Kidney epithelial cell (primary cell): ENCODE data around the gene MGME1. TPM values are rescaled to one million over a fixed set of nuclear protein-coding genes. Genes with fewer than 3 reads are reported as not detected.

ENCODE experiments used
- DNase-seq: peaks from one replicate; pipeline ENCODE4 v3.0.0-alpha.2; 2010; ENCODE audit warnings: low read depth
- H3K27me3 ChIP-seq: 2 replicates; pipeline ENCODE4 v1.6.0; 2011; ENCODE audit warnings: low read length; ENCODE audit not compliant: control insufficient read depth, insufficient read depth
- H3K36me3 ChIP-seq: 2 replicates; pipeline ENCODE4 v1.5.1; 2011; ENCODE audit warnings: low read length; ENCODE audit not compliant: control insufficient read depth, insufficient read depth
- H3K4me3 ChIP-seq: 2 replicates; pipeline ENCODE4 v1.5.1; 2011; ENCODE audit warnings: low read depth, mild to moderate bottlenecking, control low read depth, low read length
- total RNA-seq: library from RNA; depleted of rRNA; stranded (reverse); fragments of >200 nt; gene quantifications from 2 replicates; pipeline ENCODE4 v1.2.3, GENCODE V29; 2015
- TF ChIP-seq, protein P1 (sequence below): IDR thresholded peaks from 2 replicates; pipeline ENCODE4 v1.5.1; 2011; ENCODE audit warnings: mild to moderate bottlenecking, moderate library complexity, low read length, control low read depth, inconsistent platforms; ENCODE audit not compliant: insufficient read depth, poor library complexity, severe bottlenecking

MGME1 gene
- total RNA-seq, 1 donor from 2014 or later: 15.2 TPM

DNA sequence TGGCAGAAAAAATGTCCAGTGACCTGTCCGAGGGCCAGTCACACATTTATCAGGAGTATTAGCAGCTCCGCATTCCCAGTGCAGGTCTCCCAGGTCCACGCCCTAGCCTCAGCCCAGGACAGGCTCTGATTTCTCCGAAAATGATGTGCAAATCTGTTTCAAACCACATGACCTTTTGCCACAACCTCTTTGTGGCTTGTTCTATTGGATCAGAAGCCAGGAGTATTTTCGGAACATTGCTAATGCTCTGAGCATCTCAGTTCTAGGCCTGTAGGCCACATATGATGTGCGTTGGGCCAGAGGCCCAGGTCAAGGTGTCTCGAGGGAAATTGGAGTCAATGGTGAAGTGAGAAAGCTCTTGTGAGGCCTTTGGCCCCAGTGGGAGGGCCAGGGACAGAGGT lies 40.6 kb upstream of the MGME1 start:
- Histone ChIP-seq H3K36me3 (no peaks in the 10 kb centered on the region), H3K4me3 (no peak overlapping the region), H3K27me3 (peaks cover 6% of the 10 kb centered on the region)
- TF ChIP-seq, protein P1, sequence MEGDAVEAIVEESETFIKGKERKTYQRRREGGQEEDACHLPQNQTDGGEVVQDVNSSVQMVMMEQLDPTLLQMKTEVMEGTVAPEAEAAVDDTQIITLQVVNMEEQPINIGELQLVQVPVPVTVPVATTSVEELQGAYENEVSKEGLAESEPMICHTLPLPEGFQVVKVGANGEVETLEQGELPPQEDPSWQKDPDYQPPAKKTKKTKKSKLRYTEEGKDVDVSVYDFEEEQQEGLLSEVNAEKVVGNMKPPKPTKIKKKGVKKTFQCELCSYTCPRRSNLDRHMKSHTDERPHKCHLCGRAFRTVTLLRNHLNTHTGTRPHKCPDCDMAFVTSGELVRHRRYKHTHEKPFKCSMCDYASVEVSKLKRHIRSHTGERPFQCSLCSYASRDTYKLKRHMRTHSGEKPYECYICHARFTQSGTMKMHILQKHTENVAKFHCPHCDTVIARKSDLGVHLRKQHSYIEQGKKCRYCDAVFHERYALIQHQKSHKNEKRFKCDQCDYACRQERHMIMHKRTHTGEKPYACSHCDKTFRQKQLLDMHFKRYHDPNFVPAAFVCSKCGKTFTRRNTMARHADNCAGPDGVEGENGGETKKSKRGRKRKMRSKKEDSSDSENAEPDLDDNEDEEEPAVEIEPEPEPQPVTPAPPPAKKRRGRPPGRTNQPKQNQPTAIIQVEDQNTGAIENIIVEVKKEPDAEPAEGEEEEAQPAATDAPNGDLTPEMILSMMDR: no peak
- no peak for DNase-seq

DNA sequence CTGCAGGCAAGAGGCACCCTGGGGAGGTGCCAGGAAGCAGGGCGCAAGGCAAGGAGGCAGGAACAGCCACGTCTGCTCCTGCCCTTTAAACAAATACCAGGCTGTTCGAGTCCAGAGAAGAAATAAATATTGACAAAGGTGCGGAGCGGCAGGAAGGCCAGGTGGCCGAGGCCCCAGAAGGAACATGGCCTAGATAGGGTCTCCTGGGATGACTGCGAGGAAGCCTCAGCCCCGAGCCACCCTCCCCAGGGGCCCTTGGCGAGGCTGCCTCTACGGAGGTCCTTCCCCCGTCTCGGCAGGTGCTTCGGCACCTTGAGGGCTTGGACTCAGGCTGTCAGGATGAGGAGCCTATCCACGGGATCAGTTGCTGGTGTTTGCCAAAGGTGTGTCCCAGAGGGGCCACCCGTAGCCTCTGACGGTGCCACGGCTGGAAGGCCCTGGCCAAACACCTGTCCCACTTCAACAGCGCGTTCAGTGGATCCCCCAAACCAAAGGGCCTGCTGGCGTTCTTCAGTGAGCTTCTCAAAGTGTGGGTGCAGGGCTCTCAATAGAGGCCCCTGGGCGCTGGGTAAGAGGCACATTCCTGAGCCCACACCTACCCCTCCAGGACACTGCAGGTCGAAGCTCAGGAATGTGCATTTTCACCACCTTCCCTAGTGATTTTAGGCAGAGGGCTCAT lies 40.0 kb upstream of the MGME1 start:
- Histone ChIP-seq H3K27me3 (peaks cover 6% of the 10 kb centered on the region), H3K4me3 (no peak overlapping the region), H3K36me3 (no peaks in the 10 kb centered on the region)
- no peak for DNase-seq
- TF ChIP-seq, protein P1: no peak

DNA sequence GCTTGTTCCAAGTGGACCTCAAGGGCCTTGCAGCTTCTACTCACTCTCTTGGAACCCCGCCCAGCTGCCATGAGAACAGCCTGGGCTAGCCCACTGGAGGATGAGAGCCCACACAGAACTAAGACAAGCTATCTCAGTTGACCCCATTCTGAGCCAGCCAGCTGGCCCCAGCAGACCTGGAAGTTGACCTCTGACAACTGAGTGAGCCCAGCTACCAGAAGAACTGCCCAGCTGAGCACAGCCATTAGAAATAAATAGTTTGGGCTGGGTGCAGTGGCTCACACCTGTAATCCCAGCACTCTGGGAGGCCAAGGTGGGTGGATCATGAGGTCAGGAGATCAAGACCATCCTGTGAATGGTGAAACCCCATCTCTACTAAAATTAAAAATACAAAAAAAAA lies 37.3 kb upstream of the MGME1 start:
- Histone ChIP-seq H3K36me3 (no peaks in the 10 kb centered on the region), H3K4me3 (no peak overlapping the region), H3K27me3 (peaks cover 2% of the 10 kb centered on the region)
- TF ChIP-seq, protein P1: no peak
- DNase-seq: no peak

DNA sequence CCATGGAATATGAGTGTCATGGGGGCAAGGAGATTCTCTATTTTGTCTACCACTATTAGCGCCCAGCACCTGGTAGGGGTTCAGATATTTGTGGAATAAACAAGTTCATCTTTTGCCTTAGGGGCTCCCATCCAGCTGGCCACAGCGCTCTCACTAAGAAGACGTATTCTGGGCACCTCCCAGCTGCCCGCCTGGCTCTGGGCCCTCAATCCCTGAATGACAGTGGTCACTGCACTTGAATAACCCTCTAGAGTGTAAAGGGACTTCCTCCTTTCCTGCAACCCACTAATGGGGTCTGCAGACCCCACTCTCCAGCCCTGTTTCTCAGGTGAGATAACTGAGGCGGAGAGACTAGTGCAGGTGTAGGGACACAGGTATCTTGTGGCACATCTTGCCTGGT lies 36.4 kb upstream of the MGME1 start:
- TF ChIP-seq, protein P1: no peak
- no peak for DNase-seq
- Histone ChIP-seq H3K36me3 (no peaks in the 10 kb centered on the region), H3K27me3 (no peaks in the 10 kb centered on the region), H3K4me3 (no peak overlapping the region)

DNA sequence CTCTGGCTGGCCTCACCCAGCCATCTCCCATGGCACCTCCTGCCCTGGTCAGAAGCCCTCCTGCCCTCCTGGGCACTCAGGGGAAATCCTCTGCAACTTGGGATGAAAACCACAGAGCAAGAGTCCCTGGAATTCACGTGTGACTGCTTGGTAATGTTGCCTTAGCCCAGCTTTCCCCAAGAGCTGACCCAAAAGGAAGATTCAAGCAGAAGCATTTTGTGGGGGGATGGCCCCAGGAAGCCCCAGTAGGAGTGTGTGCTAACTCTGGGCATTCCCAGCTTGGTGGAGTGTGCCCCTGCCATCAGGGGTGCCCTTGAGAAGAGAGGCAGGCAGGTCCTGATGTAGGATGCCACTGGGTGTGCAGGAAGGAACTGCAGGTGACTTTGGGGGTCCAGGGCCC lies 35.7 kb upstream of the MGME1 start:
- H3K36me3 ChIP-seq: no peaks in the 10 kb centered on the region
- DNase-seq: no peak
- no peak overlapping the region for H3K4me3 ChIP-seq
- no peaks in the 10 kb centered on the region for H3K27me3 ChIP-seq
- TF ChIP-seq, protein P1: no peak

DNA sequence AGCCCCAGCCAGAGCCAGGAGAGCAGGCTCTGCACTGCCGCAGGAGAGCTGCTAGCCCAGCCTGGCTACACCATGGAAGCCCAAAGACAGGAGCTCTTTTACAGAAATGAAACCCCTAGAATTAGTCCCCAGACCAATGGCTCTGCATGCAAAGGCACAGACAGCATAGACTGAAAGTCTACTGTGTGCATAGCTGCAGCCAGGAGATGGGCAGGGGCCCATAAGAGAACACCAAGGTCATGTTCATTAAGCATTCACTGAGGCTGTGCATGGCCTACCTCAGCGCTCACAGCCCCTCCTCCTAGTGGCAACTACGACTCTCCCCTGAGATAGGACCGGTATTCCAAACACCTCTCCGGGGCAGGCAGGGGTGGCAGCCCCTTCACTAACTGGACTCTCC lies 35.1 kb upstream of the MGME1 start:
- DNase-seq: no peak
- Histone ChIP-seq H3K27me3 (no peaks in the 10 kb centered on the region), H3K36me3 (no peaks in the 10 kb centered on the region), H3K4me3 (no peak overlapping the region)
- TF ChIP-seq, protein P1: no peak
